ENCODE measurements around the gene CDCA3.
"Not testable (repeated sequence)": the region's sequence is repeated elsewhere in the genome, so short reads cannot be mapped to it uniquely, and the experiment has no call there.

CDCA3 gene

GRCh38 chr12:6872073-6873048, 21.3 kb upstream of the CDCA3 start:
- peak; percentile 82 for DNase-seq

GRCh38 chr12:6871052-6871957, 20.2 kb upstream of the CDCA3 start:
- peak; percentile 66 for DNase-seq

- DNase-seq: not testable (repeated sequence)
Measured at GRCh38 chr12:6870304-6870703, 19.2 kb upstream of the CDCA3 start.

GRCh38 chr12:6869049-6870021, 18.2 kb upstream of the CDCA3 start:
- peak; percentile 84 for DNase-seq

GRCh38 chr12:6868211-6869048, 17.3 kb upstream of the CDCA3 start:
- no peak for DNase-seq

GRCh38 chr12:6867413-6868210, 16.5 kb upstream of the CDCA3 start, which contains the start of gene TPI1:
TSS of gene TPI1 (plus strand) at chr12:6867531. CDS start at chr12:6867567, 36 bp downstream.
- peak; percentile 82 for DNase-seq

GRCh38 chr12:6866920-6867412, 15.9 kb upstream of the CDCA3 start:
- DNase-seq: no peak

GRCh38 chr12:6866163-6866919, 15.3 kb upstream of the CDCA3 start:
- DNase-seq: no peak

GRCh38 chr12:6865307-6865706, 14.2 kb upstream of the CDCA3 start:
- not testable (repeated sequence) for DNase-seq

- no peak for DNase-seq
Measured at GRCh38 chr12:6863586-6864321, 12.7 kb upstream of the CDCA3 start.

- DNase-seq: no peak
Measured at GRCh38 chr12:6863033-6863432, 11.9 kb upstream of the CDCA3 start.

GRCh38 chr12:6861391-6861790, 10.3 kb upstream of the CDCA3 start:
- no peak for DNase-seq

GRCh38 chr12:6860942-6861341, 9.9 kb upstream of the CDCA3 start:
- no peak for DNase-seq

GRCh38 chr12:6860116-6860515, 9.0 kb upstream of the CDCA3 start:
- DNase-seq: no peak

GRCh38 chr12:6858799-6859198, 7.7 kb upstream of the CDCA3 start:
- DNase-seq: no peak

- no peak for DNase-seq
Measured at GRCh38 chr12:6855322-6855721, 4.2 kb upstream of the CDCA3 start.

GRCh38 chr12:6854036-6854435, 3.0 kb upstream of the CDCA3 start:
- DNase-seq: no peak

- DNase-seq: no peak
Measured at GRCh38 chr12:6853626-6854025, 2.5 kb upstream of the CDCA3 start.
